GM19238 (cell line): ENCODE measurements around the gene BICDL1.

Experiments
- DNase-seq: peaks from one replicate; pipeline ENCODE4 v3.0.0; 2011; ENCODE audit warnings: low spot score; ENCODE audit not compliant: insufficient read length

The BICDL1 gene

GRCh38 chr12:120055231-120056000 lies 66.4 kb downstream of the BICDL1 start:
- DNase-seq, result no peak

GRCh38 chr12:120056739-120057138 lies 67.7 kb downstream of the BICDL1 start:
- no peak for DNase-seq

- no peak for DNase-seq
Measured at GRCh38 chr12:120060196-120060595, 71.2 kb downstream of the BICDL1 start.

- DNase-seq, result no peak
Measured at GRCh38 chr12:120060717-120061116, 71.7 kb downstream of the BICDL1 start.

- no peak for DNase-seq
Measured at GRCh38 chr12:120061575-120062214, 72.7 kb downstream of the BICDL1 start.

- DNase-seq, result no peak
Measured at GRCh38 chr12:120062976-120063579, 74.0 kb downstream of the BICDL1 start.

GRCh38 chr12:120064054-120064940 lies 75.3 kb downstream of the BICDL1 start:
- no peak for DNase-seq

GRCh38 chr12:120065472-120065871 lies 76.4 kb downstream of the BICDL1 start:
- no peak for DNase-seq

GRCh38 chr12:120066341-120066740 lies 77.3 kb downstream of the BICDL1 start:
- DNase-seq, result no peak

GRCh38 chr12:120067084-120067869 lies 78.2 kb downstream of the BICDL1 start:
- DNase-seq, result no peak

GRCh38 chr12:120067901-120068300 lies 78.9 kb downstream of the BICDL1 start:
- no peak for DNase-seq

- DNase-seq, result no peak
Measured at GRCh38 chr12:120069278-120069677, 80.2 kb downstream of the BICDL1 start.

GRCh38 chr12:120071493-120072020 lies 82.5 kb downstream of the BICDL1 start:
- DNase-seq, result no peak

GRCh38 chr12:120072472-120073249 lies 83.6 kb downstream of the BICDL1 start:
- no peak for DNase-seq

- no peak for DNase-seq
Measured at GRCh38 chr12:120075034-120075616, 86.1 kb downstream of the BICDL1 start.

GRCh38 chr12:120076651-120077050 lies 87.6 kb downstream of the BICDL1 start:
- DNase-seq, result no peak

- DNase-seq, result no peak
Measured at GRCh38 chr12:120077260-120077659, 88.2 kb downstream of the BICDL1 start.

GRCh38 chr12:120078868-120079267 lies 89.8 kb downstream of the BICDL1 start:
- no peak for DNase-seq
